Brain microvascular endothelial cell (primary cell): ENCODE measurements around the gene DAAM1.

ENCODE experiments used
- DNase-seq: peaks from one replicate; pipeline ENCODE4 v3.0.0-alpha.2; 2020
- H3K27ac ChIP-seq: fragments of 250-450 bp; sonication (Bioruptor Pico); 2 replicates; pipeline ENCODE4 v1.5.1; 2020; ENCODE audit warnings: mild to moderate bottlenecking, moderate library complexity
- H3K27me3 ChIP-seq: fragments of 250-450 bp; sonication (Bioruptor Pico); replicated peaks from 2 replicates; pipeline ENCODE4 v1.5.1; 2020; ENCODE audit warnings: mild to moderate bottlenecking
- H3K36me3 ChIP-seq: fragments of 250-450 bp; sonication (Bioruptor Pico); replicated peaks from 2 replicates; pipeline ENCODE4 v1.5.1; 2020; ENCODE audit warnings: mild to moderate bottlenecking
- H3K4me3 ChIP-seq: 2 replicates; pipeline ENCODE4 v1.5.1; 2011; ENCODE audit warnings: low read depth, mild to moderate bottlenecking, control low read depth, low read length, moderate library complexity
- CTCF ChIP-seq: IDR thresholded peaks from 2 replicates; pipeline ENCODE4 v1.5.1; 2011; ENCODE audit warnings: low read depth, mild to moderate bottlenecking, moderate library complexity, low read length, control low read depth, inconsistent platforms; ENCODE audit errors: missing control alignments
- in situ Hi-C: cut with HindIII; loops from 2 replicates; pipeline ENCODE4 v1.10.0; 2017; ENCODE audit warnings: low sequenced_read_pairs, low pct_ligation_motif_present

Gene DAAM1

GRCh38 chr14:59314953-59315599 lies 126.6 kb downstream of the DAAM1 start:
- in situ Hi-C loops, result no loop called here
- H3K4me3 ChIP-seq, result no peak overlapping the region
- H3K27me3 ChIP-seq, result no peaks in the 10 kb centered on the region
- no peak overlapping the region for H3K27ac ChIP-seq
- no peak for TF ChIP-seq CTCF
- H3K36me3 ChIP-seq, result no peaks in the 10 kb centered on the region
- DNase-seq, result no peak

- no peak for DNase-seq
- in situ Hi-C loops, result no loop called here
- no peaks in the 10 kb centered on the region for H3K27me3 ChIP-seq
- no peaks in the 10 kb centered on the region for H3K36me3 ChIP-seq
- H3K4me3 ChIP-seq, result no peak overlapping the region
- no peak overlapping the region for H3K27ac ChIP-seq
- no peak for TF ChIP-seq CTCF
Measured at GRCh38 chr14:59316151-59316830, 127.8 kb downstream of the DAAM1 start.

- in situ Hi-C loops, result no loop called here
- H3K36me3 ChIP-seq, result no peaks in the 10 kb centered on the region
- no peaks in the 10 kb centered on the region for H3K27me3 ChIP-seq
- H3K4me3 ChIP-seq, result no peak overlapping the region
- H3K27ac ChIP-seq, result no peak overlapping the region
- no peak for DNase-seq
- TF ChIP-seq CTCF, result no peak
Measured at GRCh38 chr14:59317346-59317745, 128.9 kb downstream of the DAAM1 start.

- TF ChIP-seq CTCF, result no peak
- Histone ChIP-seq H3K27ac (no peak overlapping the region), H3K36me3 (no peaks in the 10 kb centered on the region), H3K27me3 (no peaks in the 10 kb centered on the region), H3K4me3 (no peak overlapping the region)
- in situ Hi-C loops, result no loop called here
- DNase-seq, result no peak
Measured at GRCh38 chr14:59317798-59318505, 129.5 kb downstream of the DAAM1 start.

- in situ Hi-C loops, result no loop called here
- no peak for TF ChIP-seq CTCF
- no peak for DNase-seq
- no peak overlapping the region for H3K4me3 ChIP-seq
- H3K36me3 ChIP-seq, result no peaks in the 10 kb centered on the region
- H3K27ac ChIP-seq, result no peak overlapping the region
- H3K27me3 ChIP-seq, result no peaks in the 10 kb centered on the region
Measured at GRCh38 chr14:59318908-59319307, 130.4 kb downstream of the DAAM1 start.
